CD14-positive monocyte (primary cell): ENCODE measurements around the gene SYNE1. TPM values are rescaled to one million over a fixed set of nuclear protein-coding genes. Genes with fewer than 3 reads are reported as not detected.

ENCODE experiments used
- DNase-seq, 3 donors: peaks; one replicate each; pipeline ENCODE4 v3.0.0-alpha.2; 2011 to 2022
- H2AFZ ChIP-seq: 2 replicates; pipeline ENCODE4 v1.6.0; 2012; ENCODE audit warnings: mild to moderate bottlenecking, low read depth, low read length, inconsistent platforms; ENCODE audit not compliant: insufficient read depth, poor library complexity, severe bottlenecking
- H3K27ac ChIP-seq, 2 donors: 1 replicate in 1 of 2; 2 replicates in 1 of 2; pipeline ENCODE4 v1.5.1; 2012 to 2013; ENCODE audit warnings: low read length in 2 of 2, control low read depth in 1 of 2, inconsistent platforms in 1 of 2, low read depth in 1 of 2, mild to moderate bottlenecking in 1 of 2
- H3K27me3 ChIP-seq, 2 donors: one replicate each; pipeline versions ENCODE4 v1.6.0 to v1.6.1; 2011 to 2013; ENCODE audit warnings: low read length in 2 of 2; ENCODE audit not compliant: control insufficient read depth in 2 of 2, insufficient read depth in 2 of 2
- H3K36me3 ChIP-seq, 2 donors: replicated peaks in 1 of 2; 1 replicate in 1 of 2; 2 replicates in 1 of 2; pipeline versions ENCODE4 v1.5.1 to v1.6.1; 2012 to 2013; ENCODE audit warnings: low read length in 2 of 2, control low read depth in 1 of 2, inconsistent platforms in 1 of 2, mild to moderate bottlenecking in 1 of 2; ENCODE audit not compliant: insufficient read depth in 2 of 2, control insufficient read depth in 1 of 2
- H3K4me1 ChIP-seq, 2 donors: 1 replicate in 1 of 2; 2 replicates in 1 of 2; pipeline versions ENCODE4 v1.5.1 to v1.6.1; 2012 to 2013; ENCODE audit warnings: low read length in 2 of 2, control low read depth in 1 of 2, inconsistent platforms in 1 of 2, mild to moderate bottlenecking in 1 of 2, moderate library complexity in 1 of 2; ENCODE audit not compliant: insufficient read depth in 2 of 2, control insufficient read depth in 1 of 2
- H3K4me2 ChIP-seq: replicated peaks from 2 replicates; pipeline ENCODE3; 2012; ENCODE audit warnings: low read length, moderate library complexity, mild to moderate bottlenecking; ENCODE audit not compliant: poor library complexity, severe bottlenecking; ENCODE audit errors: extremely low read depth
- H3K4me3 ChIP-seq, 3 experiments: fragments of 200-600 bp in 1 of 3; sonication (generic) in 1 of 3; replicated peaks in 1 of 3; 1 replicate in 2 of 3; 2 replicates in 1 of 3; pipeline ENCODE4 v1.5.1; 2011 to 2013; ENCODE audit warnings: low read length in 3 of 3, mild to moderate bottlenecking in 3 of 3, control low read depth in 2 of 3, low read depth in 2 of 3, inconsistent platforms in 1 of 3, moderate library complexity in 1 of 3
- H3K79me2 ChIP-seq: 2 replicates; pipeline ENCODE4 v1.6.0; 2012; ENCODE audit warnings: mild to moderate bottlenecking, control low read depth, inconsistent platforms, low read length, moderate library complexity; ENCODE audit not compliant: insufficient read depth
- H3K9ac ChIP-seq: 2 replicates; pipeline ENCODE4 v1.6.0; 2017; ENCODE audit warnings: low read length, mild to moderate bottlenecking; ENCODE audit not compliant: insufficient read depth, poor library complexity, severe bottlenecking
- H3K9me3 ChIP-seq, 2 donors: replicated peaks in 1 of 2; 1 replicate in 1 of 2; 2 replicates in 1 of 2; pipeline versions ENCODE4 v1.5.1 to v1.6.1; 2012 to 2013; ENCODE audit warnings: low read length in 2 of 2, control low read depth in 1 of 2; ENCODE audit not compliant: control insufficient read depth in 1 of 2, insufficient read depth in 1 of 2
- H4K20me1 ChIP-seq: 2 replicates; pipeline ENCODE4 v1.6.0; 2012; ENCODE audit warnings: mild to moderate bottlenecking, low read length, control low read depth, moderate library complexity; ENCODE audit not compliant: insufficient read depth
- H3K27ac Mint-ChIP-seq, 7 donors: one replicate each; pipeline ENCODE4 v1.8.0; 2020; ENCODE audit warnings: mild to moderate bottlenecking in 7 of 7, mixed read lengths in 7 of 7, moderate library complexity in 6 of 7, inconsistent platforms in 2 of 7
- H3K27me3 Mint-ChIP-seq, 3 donors: one replicate each; pipeline ENCODE4 v1.8.0; 2021 to 2022; ENCODE audit warnings: low read depth in 3 of 3, mild to moderate bottlenecking in 3 of 3, mixed read lengths in 3 of 3, moderate library complexity in 3 of 3, inconsistent platforms in 1 of 3
- H3K36me3 Mint-ChIP-seq, 2 donors: one replicate each; pipeline ENCODE4 v1.8.0; 2020; ENCODE audit warnings: mixed read lengths in 2 of 2, inconsistent platforms in 1 of 2, mild to moderate bottlenecking in 1 of 2
- H3K4me1 Mint-ChIP-seq: one replicate; pipeline ENCODE4 v1.8.0; 2020; ENCODE audit warnings: mild to moderate bottlenecking, mixed read lengths
- H3K4me3 Mint-ChIP-seq, 2 donors: one replicate each; pipeline ENCODE4 v1.8.0; 2020; ENCODE audit warnings: mild to moderate bottlenecking in 2 of 2, mixed read lengths in 2 of 2, moderate library complexity in 1 of 2
- H3K9me3 Mint-ChIP-seq, 7 donors: one replicate each; pipeline ENCODE4 v1.8.0; 2020 to 2022; ENCODE audit warnings: mixed read lengths in 7 of 7, mild to moderate bottlenecking in 6 of 7, moderate library complexity in 6 of 7, inconsistent platforms in 2 of 7
- WGBS: methylation state at CpG from one replicate; pipeline ENCODE4 v1.1.5; 2013; ENCODE audit warnings: missing lambda C conversion rate; ENCODE audit not compliant: insufficient coverage; 5-methylcytosine and 5-hydroxymethylcytosine counted together
- intact Hi-C, 2 donors: fragments of 100-400 bp; cut with micrococcal nuclease; formaldehyde crosslinking; loops; one replicate each; pipeline versions ENCODE4 v1.15.0 to v1.15.1; 2023
- polyA plus RNA-seq, 3 donors: library from polyadenylated mRNA; depleted of rRNA in 1 of 3; unstranded in 2 of 3; stranded (reverse) in 1 of 3; fragments of 300-500 nt in 2 of 3; fragments of >200 nt in 1 of 3; fragmentation: Illumina TruSeq in 2 of 3; gene quantifications; 1 replicate in 2 of 3; 2 replicates in 1 of 3; pipeline ENCODE4 v1.2.3, GENCODE V29; 2012 to 2021
- TF ChIP-seq, protein P1 (sequence below): fragments of 200-600 bp; IDR thresholded peaks from one replicate; pipeline ENCODE4 v1.8.0; 2022; ENCODE audit warnings: antibody characterized with exemption, mild to moderate bottlenecking

The SYNE1 gene
- polyA plus RNA-seq, 3 donors, result 3.7 to 24.5 (median 8.1) TPM

DNA sequence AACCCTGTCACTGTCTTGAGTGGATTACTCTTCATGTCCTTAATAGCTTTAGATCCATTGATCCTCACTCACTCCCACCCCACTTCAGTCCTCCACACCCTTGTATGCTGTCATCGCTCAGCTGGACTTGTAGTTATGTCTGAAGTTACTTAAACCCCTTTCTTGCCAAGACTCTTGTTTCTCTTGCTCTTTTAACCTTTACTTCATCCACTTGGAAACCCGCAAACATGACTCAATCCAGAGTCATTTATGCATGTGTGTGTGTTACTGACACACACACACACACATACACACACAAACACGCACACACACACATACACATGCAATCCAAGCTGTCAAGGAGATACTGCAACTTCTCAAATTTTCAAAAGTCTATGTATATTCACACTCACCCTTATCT is 341.8 kb downstream of the SYNE1 start:
- H4K20me1 ChIP-seq, result no peaks in the 10 kb centered on the region
- H3K27ac Mint-ChIP-seq, result no peak overlapping the region
- H3K36me3 ChIP-seq, result peaks cover 22 to 42% of the 10 kb centered on the region in 2 donors
- 100% methylated on average over 3 of the region's 3 CpGs for WGBS
- intact Hi-C loops, result no loop called here
- no peak overlapping the region for H3K27ac ChIP-seq
- TF ChIP-seq, protein P1, sequence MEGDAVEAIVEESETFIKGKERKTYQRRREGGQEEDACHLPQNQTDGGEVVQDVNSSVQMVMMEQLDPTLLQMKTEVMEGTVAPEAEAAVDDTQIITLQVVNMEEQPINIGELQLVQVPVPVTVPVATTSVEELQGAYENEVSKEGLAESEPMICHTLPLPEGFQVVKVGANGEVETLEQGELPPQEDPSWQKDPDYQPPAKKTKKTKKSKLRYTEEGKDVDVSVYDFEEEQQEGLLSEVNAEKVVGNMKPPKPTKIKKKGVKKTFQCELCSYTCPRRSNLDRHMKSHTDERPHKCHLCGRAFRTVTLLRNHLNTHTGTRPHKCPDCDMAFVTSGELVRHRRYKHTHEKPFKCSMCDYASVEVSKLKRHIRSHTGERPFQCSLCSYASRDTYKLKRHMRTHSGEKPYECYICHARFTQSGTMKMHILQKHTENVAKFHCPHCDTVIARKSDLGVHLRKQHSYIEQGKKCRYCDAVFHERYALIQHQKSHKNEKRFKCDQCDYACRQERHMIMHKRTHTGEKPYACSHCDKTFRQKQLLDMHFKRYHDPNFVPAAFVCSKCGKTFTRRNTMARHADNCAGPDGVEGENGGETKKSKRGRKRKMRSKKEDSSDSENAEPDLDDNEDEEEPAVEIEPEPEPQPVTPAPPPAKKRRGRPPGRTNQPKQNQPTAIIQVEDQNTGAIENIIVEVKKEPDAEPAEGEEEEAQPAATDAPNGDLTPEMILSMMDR, result no peak
- H3K4me3 ChIP-seq, result no peak overlapping the region
- H3K9me3 ChIP-seq, result no peaks in the 10 kb centered on the region
- H3K4me2 ChIP-seq, result no peak overlapping the region
- peaks cover 2% of the 10 kb centered on the region for H3K79me2 ChIP-seq
- peaks cover 41 to 48% of the 10 kb centered on the region in 2 donors for H3K36me3 Mint-ChIP-seq
- peaks cover 4% of the 10 kb centered on the region in 2 donors for H3K4me1 ChIP-seq
- H2AFZ ChIP-seq, result no peak overlapping the region
- no peak overlapping the region for H3K4me3 Mint-ChIP-seq
- no peak overlapping the region for H3K9ac ChIP-seq
- H3K27me3 Mint-ChIP-seq, result no peaks in the 10 kb centered on the region
- DNase-seq, result no peak
- no peaks in the 10 kb centered on the region for H3K9me3 Mint-ChIP-seq
- no peaks in the 10 kb centered on the region for H3K27me3 ChIP-seq
- peaks cover 8% of the 10 kb centered on the region for H3K4me1 Mint-ChIP-seq

DNA sequence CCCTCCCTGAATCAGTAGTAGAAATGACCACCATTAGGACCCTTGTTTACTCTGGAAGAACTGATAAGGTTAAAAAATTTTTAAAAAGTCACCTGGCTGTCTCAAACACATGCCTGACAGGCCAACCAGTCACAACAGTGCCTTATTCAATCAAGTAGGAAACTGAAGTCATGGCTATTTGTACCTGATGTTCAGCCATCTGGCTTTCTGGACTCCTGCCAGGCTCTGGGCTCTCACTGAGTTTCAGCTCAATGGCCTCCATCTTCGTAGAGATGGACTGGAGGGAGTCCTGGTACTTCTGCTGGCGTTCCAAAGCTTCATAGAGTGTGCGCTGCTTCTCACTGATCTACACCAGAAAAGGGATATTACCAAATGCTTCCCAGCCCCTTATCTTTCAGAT is 343.8 kb downstream of the SYNE1 start:
- Mint-ChIP-seq H3K4me1 (peaks cover 3% of the 10 kb centered on the region), H3K36me3 (peaks cover 55% of the 10 kb centered on the region in 2 donors), H3K27me3 (no peaks in the 10 kb centered on the region), H3K27ac (no peak overlapping the region), H3K4me3 (no peak overlapping the region), H3K9me3 (no peaks in the 10 kb centered on the region)
- 100% methylated on average over 1 of the region's 3 CpGs for WGBS
- no peak overlapping the region for H2AFZ ChIP-seq
- H3K9ac ChIP-seq, result no peak overlapping the region
- no peaks in the 10 kb centered on the region for H4K20me1 ChIP-seq
- TF ChIP-seq, protein P1, result no peak
- no peaks in the 10 kb centered on the region for H3K79me2 ChIP-seq
- H3K4me2 ChIP-seq, result no peak overlapping the region
- no peak overlapping the region for H3K27ac ChIP-seq
- no peak overlapping the region for H3K4me3 ChIP-seq
- H3K4me1 ChIP-seq, result no peaks in the 10 kb centered on the region
- no peaks in the 10 kb centered on the region for H3K9me3 ChIP-seq
- intact Hi-C loops, result no loop called here
- peaks cover 22 to 59% of the 10 kb centered on the region in 2 donors for H3K36me3 ChIP-seq
- DNase-seq, result no peak
- no peaks in the 10 kb centered on the region for H3K27me3 ChIP-seq
